Measurements from ENCODE around the gene EIF2S2. TPM values are rescaled to one million over a fixed set of nuclear protein-coding genes. Genes with fewer than 3 reads are reported as not detected.

Gene EIF2S2
- total RNA-seq, result 115 TPM in 2 replicates

GRCh38 chr20:34111702-34112599, at the start of gene EIF2S2:
TSS of gene EIF2S2 (minus strand) at chr20:34112243. CDS start at chr20:34112110, 133 bp downstream.

Other genes with a start within 250 kb of the EIF2S2 start
- gene RALY, start 118.3 kb downstream of the EIF2S2 start, total RNA-seq, result 78.0 and 101 TPM in 2 replicates
- gene ASIP, start 129.2 kb upstream of the EIF2S2 start, total RNA-seq, result not detected in 2 replicates
- gene AHCY, start 191.1 kb upstream of the EIF2S2 start, total RNA-seq, result 136 and 138 TPM in 2 replicates